GM18517 (cell line): ENCODE data around the gene WDR48.
A peak's percentile ranks its signal among the peaks of the same experiment; 100 is the strongest.

Source experiments
- ATAC-seq: cut with Tn5 transposase; IDR thresholded peaks from one replicate; pipeline ENCODE4 v1.9.1; 2021; ENCODE audit warnings: mild to moderate bottlenecking, moderate library complexity; ENCODE audit not compliant: unreplicated experiment

WDR48 gene

GRCh38 chr3:39118931-39119660, 67.3 kb downstream of the WDR48 start:
- no peak for ATAC-seq

- ATAC-seq = no peak
These were observed 69.8 kb downstream of the WDR48 start for GRCh38 chr3:39121621-39122020.

- peak; percentile 76 for ATAC-seq
These were observed 71.0 kb downstream of the WDR48 start for GRCh38 chr3:39122813-39123212.

GRCh38 chr3:39124876-39125840, 73.3 kb downstream of the WDR48 start:
- ATAC-seq = no peak

GRCh38 chr3:39125841-39126500, 74.2 kb downstream of the WDR48 start:
- ATAC-seq = no peak

GRCh38 chr3:39126532-39127071, 74.8 kb downstream of the WDR48 start:
- no peak for ATAC-seq

GRCh38 chr3:39127269-39127907, 75.6 kb downstream of the WDR48 start:
- ATAC-seq = no peak

GRCh38 chr3:39127908-39128304, 76.1 kb downstream of the WDR48 start:
- no peak for ATAC-seq

GRCh38 chr3:39128951-39129350, 77.1 kb downstream of the WDR48 start:
- no peak for ATAC-seq

- no peak for ATAC-seq
These were observed 78.2 kb downstream of the WDR48 start for GRCh38 chr3:39130026-39130425.

GRCh38 chr3:39130693-39131265, 79.0 kb downstream of the WDR48 start:
- no peak for ATAC-seq

- ATAC-seq = no peak
These were observed 80.6 kb downstream of the WDR48 start for GRCh38 chr3:39132096-39133092.

GRCh38 chr3:39133093-39133490, 81.3 kb downstream of the WDR48 start:
- ATAC-seq = no peak

- ATAC-seq = no peak
These were observed 82.0 kb downstream of the WDR48 start for GRCh38 chr3:39133822-39134221.

GRCh38 chr3:39134305-39134704, 82.5 kb downstream of the WDR48 start:
- no peak for ATAC-seq

- ATAC-seq = no peak
These were observed 83.5 kb downstream of the WDR48 start for GRCh38 chr3:39135170-39135805.

- no peak for ATAC-seq
These were observed 85.0 kb downstream of the WDR48 start for GRCh38 chr3:39136533-39137434.
